GM18526 (cell line): ENCODE measurements around the gene ELL.

Source experiments
- POLR2A ChIP-seq: IDR thresholded peaks from 3 replicates; pipeline ENCODE4 v1.6.1; 2011; ENCODE audit not compliant: insufficient read length; ENCODE audit errors: extremely low read depth

ELL gene

GRCh38 chr19:18488838-18489626 is 32.8 kb downstream of the ELL start:
- TF ChIP-seq POLR2A: no peak

- no peak for TF ChIP-seq POLR2A
Observed at GRCh38 chr19:18488403-18488723, 33.5 kb downstream of the ELL start.

- no peak for TF ChIP-seq POLR2A
Observed at GRCh38 chr19:18487576-18488402, 34.1 kb downstream of the ELL start.

- no peak for TF ChIP-seq POLR2A
Observed at GRCh38 chr19:18486746-18487145, 35.1 kb downstream of the ELL start.

- TF ChIP-seq POLR2A: no peak
Observed at GRCh38 chr19:18484992-18485391, 36.9 kb downstream of the ELL start.

GRCh38 chr19:18483119-18483890 is 38.6 kb downstream of the ELL start:
- TF ChIP-seq POLR2A: no peak

DNA sequence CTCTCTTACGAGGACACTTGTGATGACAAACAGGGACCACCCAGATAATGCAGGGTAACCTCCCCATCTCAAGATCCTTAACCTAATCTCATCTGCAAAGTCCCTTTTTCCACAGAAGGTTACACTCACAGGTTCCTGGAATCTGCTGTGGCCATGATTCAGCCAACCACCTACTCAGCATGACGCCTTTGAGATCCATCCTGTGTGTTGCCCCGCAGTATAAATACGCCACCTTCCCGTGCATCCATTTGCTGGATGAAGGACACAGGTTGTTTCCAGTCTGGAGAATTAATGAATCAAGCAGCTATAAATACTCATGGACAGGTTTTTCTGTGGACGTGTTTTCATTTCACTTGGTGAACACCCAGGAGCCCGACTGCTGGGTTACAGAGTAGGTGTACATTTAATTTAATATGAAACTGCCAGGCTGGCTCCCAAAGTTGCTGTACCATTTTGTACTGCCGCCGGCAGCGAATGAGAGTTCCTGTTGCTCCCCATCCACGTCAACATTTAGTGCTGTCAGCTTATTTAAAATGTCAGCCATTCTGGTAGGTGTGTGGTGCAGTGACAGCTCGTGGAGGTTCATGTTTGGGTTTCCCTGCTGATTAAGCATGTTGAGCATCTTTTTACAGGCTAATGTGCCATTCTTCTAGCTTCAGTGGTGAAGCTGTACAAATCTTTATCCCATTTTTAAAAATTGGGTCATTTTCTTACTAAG is 40.2 kb downstream of the ELL start:
- no peak for TF ChIP-seq POLR2A

DNA sequence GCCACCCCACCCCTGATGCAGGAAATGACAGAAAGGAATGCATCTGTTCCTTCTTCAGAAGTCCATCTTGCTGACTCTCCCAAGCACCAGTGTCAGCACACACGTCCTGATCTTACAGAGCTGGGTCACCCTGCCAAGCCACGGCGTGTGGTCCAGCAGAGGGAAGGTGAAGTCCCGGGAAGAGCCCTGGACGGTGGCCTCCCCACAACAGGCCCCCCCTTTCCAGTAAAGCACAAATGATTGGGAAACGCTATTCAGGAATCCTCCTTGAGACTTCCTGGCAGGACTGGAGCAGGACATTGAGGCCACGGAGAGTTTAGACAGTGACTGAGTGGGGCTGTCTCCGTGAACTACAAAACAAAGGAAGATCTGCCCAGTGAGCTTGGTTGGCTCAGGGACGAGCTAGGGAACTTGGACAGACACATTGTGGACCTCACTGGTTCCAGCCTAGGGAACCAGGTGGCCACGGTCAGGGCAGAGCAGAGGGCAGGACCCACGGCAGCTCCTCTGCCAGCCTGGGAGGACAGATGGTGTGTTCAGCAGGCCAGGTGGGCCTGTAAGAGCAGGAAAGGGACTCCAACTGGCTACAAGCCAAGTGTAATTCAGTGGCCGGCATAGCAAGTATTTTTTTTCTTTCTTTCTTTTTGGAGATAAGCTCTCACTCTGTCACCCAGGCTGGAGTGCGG is 41.7 kb downstream of the ELL start:
- no peak for TF ChIP-seq POLR2A

DNA sequence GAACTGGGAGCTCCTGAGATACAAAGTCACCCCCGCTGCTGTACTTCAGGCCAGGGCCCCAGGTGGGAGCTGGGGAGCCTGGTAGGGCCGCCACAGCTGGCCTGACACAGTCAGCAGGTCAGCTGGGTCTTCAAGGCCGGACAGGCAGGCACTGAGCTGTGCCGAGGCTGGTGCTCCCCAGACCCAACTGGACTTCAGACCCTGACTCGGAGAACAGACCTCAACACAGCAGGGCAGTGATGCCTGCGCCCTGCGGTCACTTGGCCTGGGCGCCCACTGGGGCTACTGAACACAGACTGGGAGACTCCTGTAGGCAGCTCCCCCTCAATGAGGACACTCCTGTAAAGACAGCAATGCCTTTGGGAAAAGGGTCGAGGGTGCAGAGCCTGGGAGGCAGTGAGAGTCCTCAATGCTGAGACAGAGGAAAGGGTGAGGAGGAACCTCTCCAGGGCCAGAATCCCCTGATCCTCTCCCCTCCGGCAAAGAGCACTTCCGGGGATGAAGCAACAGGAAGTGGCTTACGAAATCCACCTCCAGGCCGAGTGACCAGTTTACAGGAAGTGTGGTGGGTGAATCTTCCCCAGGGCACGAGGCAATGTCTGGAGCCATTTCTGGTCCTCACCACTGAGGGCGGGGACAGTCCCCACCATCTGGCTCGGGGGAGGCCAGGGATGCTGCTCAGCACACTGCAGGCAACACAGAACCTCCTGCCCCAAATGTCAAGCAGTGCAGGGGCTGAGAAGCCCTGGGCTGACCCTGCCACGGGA is 43.1 kb downstream of the ELL start:
- TF ChIP-seq POLR2A: peak; percentile 20

- no peak for TF ChIP-seq POLR2A
Observed at GRCh38 chr19:18477974-18478373, 43.9 kb downstream of the ELL start.

DNA sequence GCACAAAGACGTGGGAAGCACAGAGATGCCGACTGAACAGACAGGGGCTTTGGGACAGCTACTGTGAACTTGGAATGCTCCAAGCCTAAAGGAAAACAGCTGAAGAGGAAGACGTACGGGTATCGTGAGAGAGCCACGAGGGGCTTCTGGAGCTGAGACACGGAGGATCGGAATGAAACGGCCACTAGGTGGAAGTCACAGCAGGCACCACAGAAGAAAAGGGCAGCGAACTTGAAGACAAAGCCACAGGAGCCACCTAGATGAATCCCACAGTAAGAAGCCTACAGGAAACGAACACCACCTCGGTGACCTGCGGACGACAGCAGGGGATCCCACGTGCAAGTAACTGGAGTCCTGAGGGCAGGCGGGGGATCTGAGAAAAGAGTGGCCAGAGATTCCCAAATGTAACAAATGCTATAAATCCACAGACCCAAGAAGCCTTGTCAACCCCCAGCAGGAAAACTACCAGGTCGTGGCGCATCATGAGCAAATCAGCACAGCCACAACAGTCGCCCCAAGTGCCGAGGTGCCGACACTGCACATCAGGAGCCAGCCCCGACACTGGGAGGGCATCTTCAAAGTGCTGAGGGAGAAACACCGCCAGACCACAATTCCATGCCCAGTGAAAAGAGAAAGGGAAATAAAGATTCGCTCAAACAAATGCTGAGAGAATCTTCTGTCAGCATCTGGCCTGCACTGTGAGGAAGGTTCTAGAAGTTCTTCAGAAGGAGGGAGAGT is 44.7 kb downstream of the ELL start:
- TF ChIP-seq POLR2A: no peak

GRCh38 chr19:18476507-18477041 is 45.3 kb downstream of the ELL start:
- no peak for TF ChIP-seq POLR2A

GRCh38 chr19:18475762-18476331 is 46.0 kb downstream of the ELL start:
- TF ChIP-seq POLR2A: no peak
